ENCODE data around the gene ACP5. TPM values are rescaled to one million over a fixed set of nuclear protein-coding genes. Genes with fewer than 3 reads are reported as not detected.
"Not testable (repeated sequence)": the region's sequence is repeated elsewhere in the genome, so short reads cannot be mapped to it uniquely, and the experiment has no call there.

ACP5 gene
- total RNA-seq: 0.41 TPM

DNA sequence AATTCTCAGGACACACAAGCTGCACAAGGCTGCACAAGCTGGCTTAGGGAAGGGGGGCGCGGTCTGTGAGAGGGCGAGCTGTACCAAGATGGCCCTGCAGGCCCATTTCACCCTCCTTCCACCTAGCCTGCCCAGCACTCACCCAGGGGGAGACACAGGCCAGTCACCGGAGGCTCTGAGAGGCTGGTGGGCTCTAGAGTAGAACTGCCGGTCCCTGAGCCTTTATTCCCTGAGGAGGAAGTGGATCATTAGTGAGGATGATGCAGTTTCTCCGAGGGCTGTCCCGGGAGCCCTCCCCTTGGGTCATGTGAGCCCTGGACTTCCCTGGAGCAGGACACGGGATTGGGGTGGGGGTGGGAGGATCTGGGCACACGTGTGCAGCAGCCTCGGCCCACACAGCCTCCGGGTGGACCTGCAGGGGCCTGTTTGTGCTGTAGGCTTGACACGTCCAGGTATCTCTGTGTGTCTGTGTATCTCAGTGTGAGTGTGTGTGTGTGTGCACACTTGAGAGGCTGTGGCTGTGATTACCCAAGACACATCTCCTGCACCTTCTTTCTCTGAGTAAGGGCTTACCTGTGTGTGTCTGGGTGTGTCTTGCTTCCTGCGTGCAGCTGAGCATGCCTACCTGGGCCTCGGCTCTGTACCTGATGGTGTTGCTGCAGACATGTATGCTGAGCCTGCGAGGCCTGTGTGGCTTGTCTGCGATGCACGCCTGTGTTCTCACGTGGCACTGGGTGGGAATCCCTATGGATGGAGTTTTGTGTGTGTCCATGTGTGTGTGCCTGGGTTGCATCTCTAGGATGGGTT is at the start of gene ACP5:
TSS of gene ACP5 (minus strand) at position 195 of the 807 bp plus-strand sequence. CDS start 328 bp downstream, outside the sequence.
- DNase-seq (ENCODE audit: low spot score in 2 of 2) (no peak), FAIRE-seq (no peak)

DNA sequence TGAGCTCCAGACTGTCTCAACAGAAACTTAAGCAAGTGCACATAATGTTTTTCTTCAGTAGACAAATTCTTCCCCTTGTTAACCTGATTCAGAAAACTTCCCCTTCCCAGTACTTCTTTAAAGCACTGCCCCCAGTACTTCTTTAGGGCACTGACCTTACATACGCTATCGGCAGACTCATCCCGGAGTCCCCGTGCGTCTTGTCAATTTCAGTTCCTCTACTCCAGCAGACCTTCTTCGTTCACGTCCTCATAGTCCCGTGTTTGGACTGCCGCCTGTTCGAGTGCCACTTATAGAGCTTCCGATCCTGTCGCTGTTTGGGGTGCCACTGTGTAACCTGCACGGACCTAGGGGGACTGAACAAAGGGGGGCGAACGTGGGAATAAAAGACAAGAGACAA is 48.8 kb upstream of the ACP5 start:
- FAIRE-seq: no peak

DNA sequence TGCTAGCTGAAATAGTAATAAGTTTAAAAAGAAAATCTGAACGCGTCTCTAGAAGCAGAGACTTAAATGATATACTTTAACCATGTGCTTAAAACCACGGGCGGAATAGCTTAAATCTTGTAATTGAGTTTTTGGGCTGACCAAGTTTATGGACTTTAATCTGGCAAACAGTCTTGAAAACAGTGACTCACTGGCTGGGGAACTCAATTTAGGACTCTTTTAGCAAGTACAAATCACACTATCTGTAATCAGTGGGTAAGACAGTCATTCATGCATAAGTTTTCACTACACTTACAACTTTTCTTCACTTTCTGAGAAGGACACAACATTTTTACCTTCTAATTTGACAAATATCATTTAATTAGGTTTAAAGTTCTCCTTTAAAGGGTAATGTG is 46.6 kb upstream of the ACP5 start:
- FAIRE-seq: no peak
- DNase-seq (ENCODE audit: low spot score in 2 of 2): no peak

More for the DNA sequence above, 48.8 kb upstream of the ACP5 start:
- DNase-seq (ENCODE audit: low spot score in 2 of 2): no peak

DNA sequence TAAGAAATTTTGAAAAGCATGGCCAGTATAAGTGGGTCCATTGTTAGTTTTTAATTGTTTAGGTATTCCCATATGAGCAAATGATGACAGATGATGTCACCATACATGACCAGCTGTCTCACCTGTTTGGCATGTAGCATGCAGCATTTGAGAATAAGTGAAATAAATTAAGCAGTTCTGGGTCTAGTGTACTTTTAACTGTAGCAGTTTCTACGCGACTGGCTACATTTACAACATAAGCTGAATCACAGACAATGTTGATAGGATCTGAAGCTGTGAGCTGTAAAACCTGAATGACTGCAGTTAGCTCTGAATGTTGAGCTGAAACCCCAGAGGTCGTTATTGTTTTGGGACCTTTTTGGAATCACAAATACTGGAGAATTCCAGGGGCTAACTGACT is 45.0 kb upstream of the ACP5 start:
- not testable (repeated sequence) for DNase-seq (ENCODE audit: low spot score in 2 of 2); FAIRE-seq

DNA sequence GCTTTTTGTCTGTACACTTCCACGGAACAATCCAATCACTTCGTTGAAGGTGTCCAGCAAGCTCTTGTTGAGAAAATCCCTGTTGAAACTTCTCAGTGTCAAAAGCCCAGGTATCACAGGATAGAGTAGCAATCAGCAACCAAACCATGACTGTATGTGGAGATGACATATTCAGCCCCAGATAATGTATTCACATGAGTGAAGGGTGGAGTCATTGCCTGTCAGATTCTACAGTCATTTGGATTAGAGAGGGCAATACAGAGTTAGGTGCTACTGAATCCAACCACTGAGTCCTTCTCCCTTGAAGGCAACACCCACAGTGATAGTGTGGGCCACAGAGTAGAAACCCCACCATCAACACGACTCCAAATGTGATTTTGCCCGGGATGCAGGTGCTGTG is 43.1 kb upstream of the ACP5 start:
- FAIRE-seq: no peak
- DNase-seq (ENCODE audit: low spot score in 2 of 2): no peak

DNA sequence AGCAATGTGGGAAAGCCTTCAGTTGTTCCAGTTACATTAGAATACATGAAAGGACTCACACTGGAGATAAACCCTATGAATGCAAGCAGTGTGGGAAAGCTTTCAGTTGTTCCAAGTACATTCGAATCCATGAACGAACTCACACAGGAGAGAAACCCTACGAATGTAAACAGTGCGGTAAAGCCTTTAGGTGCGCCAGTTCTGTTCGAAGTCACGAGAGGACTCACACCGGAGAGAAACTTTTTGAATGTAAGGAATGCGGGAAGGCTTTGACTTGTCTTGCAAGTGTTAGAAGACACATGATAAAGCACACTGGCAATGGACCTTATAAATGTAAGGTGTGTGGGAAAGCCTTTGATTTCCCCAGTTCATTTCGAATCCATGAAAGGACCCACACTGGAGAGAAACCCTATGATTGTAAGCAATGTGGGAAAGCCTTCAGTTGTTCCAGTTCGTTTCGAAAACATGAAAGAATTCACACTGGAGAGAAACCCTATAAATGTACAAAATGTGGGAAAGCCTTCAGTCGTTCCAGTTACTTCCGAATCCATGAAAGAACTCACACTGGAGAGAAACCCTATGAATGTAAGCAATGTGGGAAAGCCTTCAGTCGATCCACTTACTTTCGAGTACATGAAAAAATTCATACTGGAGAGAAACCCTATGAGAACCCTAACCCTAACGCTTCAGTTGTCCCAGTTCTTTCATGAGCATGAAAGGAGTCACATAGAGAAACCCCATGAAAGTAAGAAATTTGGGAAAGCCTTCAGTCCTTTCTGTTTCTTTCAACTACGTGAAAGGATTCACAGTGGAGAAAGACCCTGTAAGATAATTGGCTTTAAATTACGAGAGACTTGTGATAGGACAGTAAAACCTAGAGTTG is 40.0 kb upstream of the ACP5 start:
- FAIRE-seq (no peak), DNase-seq (ENCODE audit: low spot score in 2 of 2) (no peak)

DNA sequence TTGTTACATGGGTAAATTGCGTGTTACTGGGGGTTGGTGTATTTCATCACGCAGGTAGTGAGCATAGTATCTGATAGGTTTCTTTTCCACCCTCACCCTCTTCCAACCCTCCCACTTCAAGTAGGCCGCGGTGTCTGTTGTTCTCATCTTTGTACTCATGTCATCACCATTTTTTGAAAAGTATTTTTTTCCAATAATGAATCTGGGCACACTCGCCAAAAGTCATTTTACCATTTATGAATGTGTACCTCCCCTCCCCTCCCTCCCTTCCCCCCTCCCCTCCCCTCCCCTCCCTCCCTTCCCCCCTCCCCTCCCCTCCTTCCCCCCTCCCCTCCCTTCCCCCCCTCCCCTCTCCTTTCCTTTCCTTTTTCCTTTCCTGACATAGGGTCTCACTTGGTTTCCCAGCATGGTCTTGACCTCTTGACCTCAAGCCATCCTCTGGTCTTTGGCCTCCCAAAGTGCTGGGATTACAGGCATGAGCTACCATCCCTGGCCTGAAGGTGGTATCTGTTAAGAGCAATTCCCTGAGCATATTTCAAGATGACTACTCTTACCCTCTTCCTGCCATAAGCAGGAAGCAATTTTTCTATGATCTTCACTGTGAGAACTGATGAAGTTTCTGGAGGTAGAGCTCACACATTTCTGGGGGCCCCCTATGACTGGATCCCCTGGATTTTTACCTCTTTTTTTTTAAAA is 35.5 kb upstream of the ACP5 start:
- FAIRE-seq: no peak
- DNase-seq (ENCODE audit: low spot score in 2 of 2): no peak

DNA sequence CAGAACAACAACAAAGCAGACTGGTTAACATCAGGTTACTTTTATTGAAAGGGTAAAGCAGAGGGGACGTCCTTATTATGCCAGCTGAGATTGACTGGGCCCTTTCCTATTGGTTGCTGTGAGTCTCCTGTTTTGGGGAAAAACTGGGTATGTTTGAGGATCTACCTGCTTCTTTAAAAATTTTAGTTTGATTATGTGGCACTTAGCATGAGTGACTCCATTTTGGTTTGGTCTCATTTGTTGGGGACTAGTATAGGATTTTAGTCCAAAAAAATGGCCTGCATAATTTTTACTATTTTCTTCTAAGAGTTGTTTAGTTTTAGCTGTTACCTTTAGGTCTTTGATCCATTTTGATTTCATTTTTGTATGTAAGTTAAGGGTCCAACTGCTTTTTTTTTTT is 34.3 kb upstream of the ACP5 start:
- FAIRE-seq: no peak
- no peak for DNase-seq (ENCODE audit: low spot score in 2 of 2)

DNA sequence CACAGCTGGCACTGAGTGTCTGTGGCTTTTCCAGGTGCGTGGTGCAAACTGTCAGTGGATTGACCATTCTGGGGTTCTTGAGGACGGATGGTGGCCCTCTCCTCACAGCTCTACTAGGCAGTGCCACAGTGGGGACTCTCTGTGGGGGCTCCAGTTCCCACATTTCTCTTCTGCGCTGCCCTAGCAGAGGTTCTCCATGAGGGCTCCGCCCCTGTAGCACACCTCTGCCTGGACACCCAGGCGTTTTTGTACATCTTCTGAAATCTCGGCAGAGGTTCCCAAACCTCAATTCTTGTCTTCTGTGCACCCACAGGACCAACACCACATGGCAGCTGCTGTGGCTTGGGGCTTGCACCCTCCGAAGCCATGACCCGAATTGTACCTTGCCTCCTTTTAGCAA is 29.0 kb upstream of the ACP5 start:
- DNase-seq (ENCODE audit: low spot score in 2 of 2): no peak
- no peak for FAIRE-seq

DNA sequence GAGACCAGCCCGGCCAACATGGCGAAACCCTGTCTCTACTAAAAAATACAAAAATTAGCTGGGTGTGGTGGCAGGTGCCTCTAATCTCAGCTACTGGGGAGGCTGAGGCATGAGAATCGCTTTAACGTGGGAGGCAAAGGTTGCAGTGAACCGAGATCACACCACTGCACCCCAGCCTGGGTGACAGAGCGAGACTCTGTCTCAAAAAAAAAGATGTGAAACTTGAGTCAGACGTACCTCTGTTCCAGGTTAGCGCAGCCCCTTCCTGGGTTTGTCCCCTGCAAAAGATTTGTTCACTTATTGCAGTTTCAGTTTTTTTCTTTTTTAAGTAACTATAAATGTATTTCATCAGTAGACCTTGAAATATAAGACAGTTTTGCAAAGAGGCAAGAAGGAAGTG is 22.3 kb upstream of the ACP5 start:
- not testable (repeated sequence) for FAIRE-seq; DNase-seq (ENCODE audit: low spot score in 2 of 2)

DNA sequence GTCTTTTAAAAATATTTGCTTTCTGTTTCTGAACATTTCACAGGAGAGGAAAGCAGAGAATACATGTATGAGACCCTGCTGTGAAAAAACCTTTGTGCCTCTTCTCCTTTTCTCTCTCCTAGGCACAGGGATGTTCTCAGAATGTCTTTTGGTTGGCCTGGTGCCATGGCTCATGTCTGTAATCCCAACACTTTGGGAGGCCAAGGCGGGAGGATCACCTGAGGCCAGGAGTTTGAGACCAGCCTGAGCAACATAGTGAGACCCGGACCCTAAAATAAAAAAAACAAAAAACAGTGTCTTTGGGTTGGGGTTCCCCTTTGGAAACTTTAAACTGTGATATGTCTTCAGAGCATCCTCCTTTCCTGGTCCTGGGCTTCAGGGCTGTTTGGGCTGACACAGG is 21.3 kb upstream of the ACP5 start:
- FAIRE-seq: no peak
- DNase-seq (ENCODE audit: low spot score in 2 of 2): no peak

DNA sequence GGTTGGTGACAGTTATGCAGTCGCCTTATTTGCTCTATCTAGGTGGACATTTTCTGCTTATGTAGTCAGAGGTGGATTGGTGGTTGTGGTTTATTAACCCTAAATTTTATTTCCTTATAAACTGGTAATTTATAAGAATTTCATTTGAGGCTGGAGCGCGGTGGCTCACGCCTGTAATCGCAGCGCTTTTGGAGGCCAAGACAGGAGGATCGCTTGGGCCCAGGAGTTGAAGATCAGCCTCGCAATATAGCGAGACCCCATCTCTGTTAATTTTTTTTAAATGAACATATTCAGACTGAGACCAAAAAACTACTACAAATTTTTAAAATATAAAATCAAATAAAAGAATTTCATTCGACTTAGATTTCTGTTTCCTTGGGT is 20.6 kb upstream of the ACP5 start:
- FAIRE-seq (no peak), DNase-seq (ENCODE audit: low spot score in 2 of 2) (no peak)

DNA sequence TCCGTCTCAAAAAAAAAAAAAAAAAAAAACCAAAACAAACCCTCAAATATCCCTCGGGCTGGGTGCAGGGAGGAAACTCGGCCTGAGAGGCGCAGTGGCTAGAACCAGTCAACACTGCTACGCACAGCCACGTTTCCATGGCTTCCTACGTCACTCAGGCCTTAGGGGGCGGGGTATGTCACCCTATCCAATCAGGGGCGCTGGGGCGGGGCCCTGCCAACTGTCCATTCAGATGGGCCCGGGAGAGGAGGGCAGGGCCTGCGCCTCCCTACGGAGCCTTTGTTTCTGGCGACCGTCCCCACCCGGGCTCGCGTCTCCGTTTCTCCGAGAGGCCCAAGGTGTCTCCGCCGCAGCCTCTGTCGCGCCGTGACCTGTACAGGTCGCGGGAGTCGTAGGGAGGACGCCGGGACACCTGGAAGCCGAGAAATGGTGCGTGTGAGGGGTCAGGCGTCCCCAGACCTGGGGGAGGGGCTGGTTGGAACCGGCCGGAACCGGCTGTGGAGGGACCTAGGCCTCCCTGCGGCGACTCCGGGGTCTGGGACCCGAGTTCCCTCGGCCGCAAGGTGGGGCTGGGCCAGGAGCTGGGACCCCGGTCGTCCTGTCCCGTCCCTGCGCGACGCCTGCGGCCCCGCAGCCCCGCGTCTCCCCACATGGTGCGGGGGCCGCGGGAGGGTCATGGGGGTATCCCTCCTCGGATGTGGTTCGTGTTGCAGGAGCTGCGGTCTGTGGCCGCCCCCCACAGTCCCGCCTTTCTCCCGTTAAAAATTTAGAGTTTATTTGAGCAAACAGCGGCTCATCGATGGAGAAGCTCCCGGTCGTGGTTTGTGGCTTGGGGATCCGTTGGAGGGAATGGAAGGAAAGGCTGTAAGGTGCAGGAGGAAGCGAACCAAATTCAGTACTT is 20.0 kb upstream of the ACP5 start, which contains the start of gene ZNF627:
TSS of gene ZNF627 (plus strand) at position 282 of the 901 bp plus-strand sequence. CDS start at position 427, 145 bp downstream.
- DNase-seq (ENCODE audit: low spot score in 2 of 2) (peak; percentile 97 to 99), FAIRE-seq (peak; percentile 79)

DNA sequence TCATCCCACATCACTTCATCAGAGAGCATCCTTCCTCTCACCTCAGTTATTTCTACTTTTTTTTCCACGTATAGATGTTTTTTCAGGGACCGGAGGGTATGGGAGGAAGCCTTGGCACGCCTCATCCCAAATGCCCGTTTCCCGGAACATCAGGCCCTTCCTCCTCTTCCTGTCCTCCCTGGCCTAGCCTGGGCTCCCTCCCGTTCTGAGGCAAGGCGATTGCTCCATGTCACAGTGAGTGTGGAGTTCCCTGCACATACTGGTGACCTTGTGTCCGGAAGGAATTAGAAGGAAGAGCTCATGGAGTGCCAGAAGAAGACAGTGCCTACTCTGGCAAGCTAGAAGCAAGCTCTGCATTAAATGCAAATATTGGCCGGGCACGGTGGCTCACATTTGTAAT is 18.7 kb upstream of the ACP5 start:
- DNase-seq (ENCODE audit: low spot score in 2 of 2) (no peak), FAIRE-seq (no peak)

DNA sequence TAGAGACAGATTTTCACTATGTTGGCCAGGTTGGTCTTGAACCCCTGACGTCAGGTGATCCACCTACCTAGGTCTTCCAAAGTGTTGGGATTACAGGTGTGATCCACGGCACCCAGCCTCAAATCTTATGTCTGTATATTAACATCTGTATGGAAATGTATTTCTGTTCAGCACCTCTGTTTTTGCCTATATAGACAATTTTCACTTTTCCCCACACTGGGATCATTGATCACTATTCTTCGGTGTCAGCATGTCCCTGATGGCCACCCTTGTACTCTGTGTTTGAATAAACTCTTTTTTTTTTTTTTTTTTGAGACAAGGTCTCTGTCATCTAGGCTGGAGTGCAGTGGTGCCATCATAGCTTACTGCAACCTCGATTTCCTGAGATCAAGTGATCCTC is 16.6 kb upstream of the ACP5 start:
- no peak for FAIRE-seq
- DNase-seq (ENCODE audit: low spot score in 2 of 2): no peak

DNA sequence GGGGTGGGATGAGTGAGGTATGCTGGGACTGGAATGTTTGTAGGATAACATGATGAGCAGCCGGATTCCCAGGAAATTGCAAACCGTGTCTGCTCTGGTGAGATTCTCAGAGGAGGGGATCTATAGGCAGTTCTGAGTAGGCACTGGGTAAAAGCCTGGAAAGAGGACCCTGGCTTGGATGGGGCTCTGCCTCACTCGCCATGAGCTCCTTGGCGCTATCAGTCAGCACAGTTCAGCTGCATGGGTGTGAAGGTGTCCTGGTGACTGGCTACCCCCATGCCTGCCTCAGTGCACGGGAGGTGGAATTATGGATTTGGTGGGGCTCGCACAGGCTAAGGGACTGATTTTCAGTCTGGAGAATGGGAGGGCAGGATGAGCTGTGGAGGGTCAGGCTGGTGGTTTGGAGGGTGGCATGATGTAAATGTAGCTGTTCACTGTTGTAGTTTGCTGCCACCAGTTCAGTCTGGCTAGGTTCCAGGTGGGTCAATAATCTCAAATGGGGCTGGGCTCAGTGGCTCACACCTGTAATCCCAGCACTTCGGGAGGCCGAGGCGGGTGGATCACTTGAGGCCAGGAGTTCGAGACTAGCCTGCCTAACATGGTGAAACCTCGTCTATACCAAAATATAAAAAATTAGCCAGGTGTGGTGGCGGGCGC is 10.7 kb upstream of the ACP5 start:
- no peak for DNase-seq (ENCODE audit: low spot score in 2 of 2)
- FAIRE-seq: no peak

DNA sequence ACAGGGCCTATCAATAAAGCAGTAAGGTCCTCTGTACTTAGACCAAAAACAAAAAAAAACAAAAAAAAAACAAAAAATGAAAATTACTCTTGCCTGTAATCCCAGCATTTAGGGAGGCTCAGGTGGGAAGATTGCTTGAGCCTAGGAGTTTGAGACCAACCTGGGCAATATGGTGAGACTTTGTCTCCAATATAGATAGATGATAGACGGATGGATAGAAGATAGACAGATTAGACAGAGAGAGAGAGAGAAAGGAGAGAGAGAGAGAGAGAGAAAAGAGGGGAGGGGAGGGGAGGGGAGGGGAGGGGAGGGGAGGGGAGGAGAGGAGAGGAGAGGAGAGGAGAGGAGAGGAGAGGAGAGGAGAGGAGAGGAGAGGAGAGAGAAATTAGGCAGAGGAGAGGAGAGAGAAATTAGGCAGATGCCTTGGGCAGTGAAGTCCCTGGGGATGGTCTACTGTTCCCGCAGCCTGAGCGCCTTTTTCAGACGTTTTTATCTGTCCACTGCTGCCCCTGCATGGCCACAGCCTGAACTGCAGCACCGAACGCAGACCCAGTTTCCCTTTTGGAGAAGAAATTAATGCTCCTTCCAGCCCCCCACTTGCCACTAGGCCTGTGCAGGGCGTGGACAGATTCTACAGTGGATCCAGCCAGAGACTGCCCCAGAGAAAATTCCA is 10.0 kb upstream of the ACP5 start:
- FAIRE-seq: no peak
- peak; percentile 64 to 82 for DNase-seq (ENCODE audit: low spot score in 2 of 2)

DNA sequence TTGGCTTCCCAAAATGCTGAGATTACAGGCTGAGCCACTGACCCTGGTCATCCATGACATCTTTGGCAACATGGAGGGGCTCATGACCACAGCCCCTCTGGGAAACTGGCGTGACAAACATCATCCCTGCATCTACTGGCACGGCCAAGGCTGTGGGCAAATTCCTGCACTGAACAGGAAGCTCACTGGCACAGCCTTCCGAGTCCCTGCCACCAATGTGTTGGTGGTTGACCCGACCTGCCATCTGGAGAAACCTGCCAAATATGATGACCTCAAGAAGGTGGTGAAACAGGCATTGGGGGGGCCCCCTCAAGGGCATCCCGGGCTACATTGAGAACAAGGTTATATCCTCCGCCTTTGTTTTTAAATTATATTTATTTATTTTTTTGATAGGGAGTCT is 8.9 kb upstream of the ACP5 start:
- no peak for DNase-seq (ENCODE audit: low spot score in 2 of 2)
- FAIRE-seq: no peak

DNA sequence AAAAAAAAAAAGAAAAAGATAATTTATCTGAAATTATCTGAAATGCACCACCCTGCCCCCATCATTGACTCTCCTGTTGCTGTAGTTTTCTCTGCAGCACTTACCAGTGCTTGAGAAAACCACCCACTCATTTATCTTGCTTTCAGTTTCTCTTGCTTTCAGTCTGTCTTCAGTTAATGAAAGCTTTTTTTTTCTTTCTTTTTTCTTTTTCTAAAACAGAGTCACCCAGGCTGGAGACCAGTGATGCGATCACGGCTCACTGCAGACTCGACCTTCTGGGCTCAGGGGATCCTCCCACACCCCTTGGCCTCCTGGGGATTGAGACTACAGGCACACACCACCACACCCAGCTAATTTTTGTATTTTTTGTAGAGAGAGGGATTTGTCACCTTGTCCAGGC is 4.3 kb upstream of the ACP5 start:
- FAIRE-seq: no peak

More for the DNA sequence above, 4.3 kb upstream of the ACP5 start:
- DNase-seq (ENCODE audit: low spot score in 2 of 2): no peak
